Heart left ventricle (tissue), 13 donors: ENCODE results near the gene ARHGAP44.

Experiments
- POLR2A ChIP-seq, 2 donors: fragments of 450-650 bp; IDR thresholded peaks; one replicate each; pipeline ENCODE4 v1.6.1; 2017; ENCODE audit warnings: antibody characterized with exemption in 2 of 2, mild to moderate bottlenecking in 2 of 2, moderate library complexity in 2 of 2
- TF ChIP-seq, protein P1 (sequence below), 12 donors: fragments of 200-600 bp; sonication (generic) in 4 of 12; IDR thresholded peaks; one replicate each; pipeline versions ENCODE4 v1.5.0 to v1.8.0; 2018 to 2022; ENCODE audit warnings: antibody characterized with exemption in 12 of 12, mild to moderate bottlenecking in 5 of 12
- donor health status: ischemic (EF 13 %, LVEDD 7.1; RV severe dilation, severe dysfunction).
- donor health status: DM: no; HTN: yes; CAD: no.
- donor health status: DM: no; HTN: no; CAD: no.
- donor health status: ischemic (EF 25% LVEDD 6.9; RV normal size, moderate dysfunction).
- donor health status: ischemic (EF 25% LVEDD 5.7; RV mildly dilated, moderate dysfunction).
- donor health status: ischemic (EF 35%, LVEDD 5.7; RV mildly dilated, moderate dysfunction).
- donor health status: nonischemic (EF 11% LVEDD 7.7; RV severe dilation, severe dysfunction).
- donor health status: DM: yes; HTN: yes; CAD: no.
- donor health status: PGD.
- donor health status: ischemic (EF 29% LVEDD 5.4; RV normal size, mild dysfunction).
- donor health status: nonischemic (EF 23%, LVEDD 6.1; RV moderate dilation, normal function).

DNA sequence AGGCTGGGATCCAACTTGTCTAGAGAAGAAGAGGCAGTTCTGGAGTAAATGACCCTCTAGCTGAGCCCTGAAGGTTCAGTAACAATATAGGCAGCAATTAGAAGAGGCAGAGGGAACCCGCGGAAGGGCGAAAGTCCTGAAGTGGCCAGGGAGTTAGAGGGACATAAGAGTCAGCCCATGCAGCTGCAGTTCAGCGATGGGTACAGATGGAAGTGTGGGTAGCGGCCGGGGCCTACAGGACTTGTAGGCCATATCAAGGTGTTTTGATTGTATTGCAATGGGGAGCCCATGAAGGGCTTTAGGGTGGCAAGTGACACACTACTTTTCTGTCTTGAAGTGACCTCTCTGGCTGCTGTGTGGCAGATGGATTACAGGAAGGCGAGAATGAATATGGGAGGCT is 225.5 kb downstream of the ARHGAP44 start:
- TF ChIP-seq, protein P1, sequence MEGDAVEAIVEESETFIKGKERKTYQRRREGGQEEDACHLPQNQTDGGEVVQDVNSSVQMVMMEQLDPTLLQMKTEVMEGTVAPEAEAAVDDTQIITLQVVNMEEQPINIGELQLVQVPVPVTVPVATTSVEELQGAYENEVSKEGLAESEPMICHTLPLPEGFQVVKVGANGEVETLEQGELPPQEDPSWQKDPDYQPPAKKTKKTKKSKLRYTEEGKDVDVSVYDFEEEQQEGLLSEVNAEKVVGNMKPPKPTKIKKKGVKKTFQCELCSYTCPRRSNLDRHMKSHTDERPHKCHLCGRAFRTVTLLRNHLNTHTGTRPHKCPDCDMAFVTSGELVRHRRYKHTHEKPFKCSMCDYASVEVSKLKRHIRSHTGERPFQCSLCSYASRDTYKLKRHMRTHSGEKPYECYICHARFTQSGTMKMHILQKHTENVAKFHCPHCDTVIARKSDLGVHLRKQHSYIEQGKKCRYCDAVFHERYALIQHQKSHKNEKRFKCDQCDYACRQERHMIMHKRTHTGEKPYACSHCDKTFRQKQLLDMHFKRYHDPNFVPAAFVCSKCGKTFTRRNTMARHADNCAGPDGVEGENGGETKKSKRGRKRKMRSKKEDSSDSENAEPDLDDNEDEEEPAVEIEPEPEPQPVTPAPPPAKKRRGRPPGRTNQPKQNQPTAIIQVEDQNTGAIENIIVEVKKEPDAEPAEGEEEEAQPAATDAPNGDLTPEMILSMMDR (IDR thresholded peaks at IDR 0.05) = no peak
- TF ChIP-seq POLR2A (IDR thresholded peaks at IDR 0.05) = no peak
